HAP-1 (cell line): ENCODE data around the gene HSF2BP.

Experiments
- DNase-seq, 2 experiments: peaks; one replicate each; pipeline ENCODE4 v3.0.0-alpha.2; 2016 to 2020; ENCODE audit warnings: low spot score in 2 of 2
- H3K27me3 ChIP-seq: fragments of 250-450 bp; sonication (Bioruptor Pico); 2 replicates; pipeline ENCODE4 v1.5.1; 2020; ENCODE audit warnings: low read depth, mild to moderate bottlenecking, moderate library complexity
- H3K36me3 ChIP-seq: fragments of 250-450 bp; sonication (Bioruptor Pico); replicated peaks from 2 replicates; pipeline ENCODE4 v1.5.1; 2020; ENCODE audit warnings: mild to moderate bottlenecking
- H3K4me1 ChIP-seq: fragments of 250-450 bp; sonication (Bioruptor Pico); 2 replicates; pipeline ENCODE4 v1.5.1; 2020; ENCODE audit warnings: mild to moderate bottlenecking
- H3K4me3 ChIP-seq: fragments of 250-450 bp; sonication (Bioruptor Pico); 2 replicates; pipeline ENCODE4 v1.5.1; 2020; ENCODE audit warnings: mild to moderate bottlenecking, moderate library complexity
- H3K9me3 ChIP-seq: fragments of 250-450 bp; sonication (Bioruptor Pico); 2 replicates; pipeline ENCODE4 v1.5.1; 2020; ENCODE audit warnings: mild to moderate bottlenecking, moderate library complexity
- in situ Hi-C: fragments of 300-500 bp; cut with MboI; formaldehyde crosslinking; loops from 3 replicates; pipeline ENCODE4 v1.14.3; 2020; ENCODE audit warnings: low sequenced_read_pairs, inconsistent platforms, mixed read lengths

HSF2BP gene

DNA sequence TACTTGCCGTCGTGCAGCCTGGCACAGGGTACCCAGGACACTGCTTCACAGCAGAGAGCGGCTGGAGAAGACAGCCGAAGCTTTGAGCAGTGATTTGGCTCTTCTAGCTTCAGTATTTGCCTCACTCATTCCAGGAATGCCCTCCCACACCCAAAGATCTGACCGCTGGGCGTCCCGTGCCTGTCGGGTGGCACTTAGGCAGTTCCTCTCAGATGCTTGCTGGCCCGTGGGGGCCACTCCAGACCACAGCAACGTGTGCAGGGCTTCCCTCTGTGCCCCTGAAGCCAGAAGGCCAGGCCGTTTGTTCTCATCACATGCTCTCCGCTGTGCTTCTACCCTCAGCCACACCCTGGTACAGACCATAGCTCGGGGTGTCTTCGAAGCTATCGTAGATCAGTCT lies 17.1 kb upstream of the HSF2BP start:
- in situ Hi-C loops: no loop called here
- DNase-seq: no peak
- Histone ChIP-seq H3K4me3 (no peak overlapping the region), H3K36me3 (peaks cover 85% of the 10 kb centered on the region), H3K9me3 (no peaks in the 10 kb centered on the region), H3K27me3 (no peaks in the 10 kb centered on the region), H3K4me1 (no peaks in the 10 kb centered on the region)

DNA sequence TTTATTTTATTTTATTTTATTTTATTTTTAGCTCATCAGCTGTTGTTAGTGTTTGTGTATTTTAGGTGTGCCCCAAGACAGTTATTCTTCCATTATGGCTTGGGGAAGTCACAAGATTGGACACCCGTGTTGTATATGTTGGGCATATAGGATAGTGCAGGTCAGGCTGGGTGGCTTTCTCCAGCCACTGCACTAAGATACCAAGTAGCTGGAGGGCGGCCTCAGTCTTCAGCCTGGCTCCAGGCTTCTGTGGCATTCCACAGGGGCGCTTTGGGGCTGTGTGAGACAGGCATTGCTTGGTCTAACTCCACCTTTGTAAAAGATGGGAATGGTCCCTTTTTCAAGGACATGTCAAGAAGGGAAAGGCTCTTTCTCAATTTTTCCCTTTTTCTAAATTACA lies 16.6 kb upstream of the HSF2BP start:
- in situ Hi-C loops: no loop called here
- no peak for DNase-seq
- Histone ChIP-seq H3K36me3 (peaks cover 83% of the 10 kb centered on the region), H3K9me3 (no peaks in the 10 kb centered on the region), H3K4me1 (no peaks in the 10 kb centered on the region), H3K27me3 (no peaks in the 10 kb centered on the region), H3K4me3 (no peak overlapping the region)

DNA sequence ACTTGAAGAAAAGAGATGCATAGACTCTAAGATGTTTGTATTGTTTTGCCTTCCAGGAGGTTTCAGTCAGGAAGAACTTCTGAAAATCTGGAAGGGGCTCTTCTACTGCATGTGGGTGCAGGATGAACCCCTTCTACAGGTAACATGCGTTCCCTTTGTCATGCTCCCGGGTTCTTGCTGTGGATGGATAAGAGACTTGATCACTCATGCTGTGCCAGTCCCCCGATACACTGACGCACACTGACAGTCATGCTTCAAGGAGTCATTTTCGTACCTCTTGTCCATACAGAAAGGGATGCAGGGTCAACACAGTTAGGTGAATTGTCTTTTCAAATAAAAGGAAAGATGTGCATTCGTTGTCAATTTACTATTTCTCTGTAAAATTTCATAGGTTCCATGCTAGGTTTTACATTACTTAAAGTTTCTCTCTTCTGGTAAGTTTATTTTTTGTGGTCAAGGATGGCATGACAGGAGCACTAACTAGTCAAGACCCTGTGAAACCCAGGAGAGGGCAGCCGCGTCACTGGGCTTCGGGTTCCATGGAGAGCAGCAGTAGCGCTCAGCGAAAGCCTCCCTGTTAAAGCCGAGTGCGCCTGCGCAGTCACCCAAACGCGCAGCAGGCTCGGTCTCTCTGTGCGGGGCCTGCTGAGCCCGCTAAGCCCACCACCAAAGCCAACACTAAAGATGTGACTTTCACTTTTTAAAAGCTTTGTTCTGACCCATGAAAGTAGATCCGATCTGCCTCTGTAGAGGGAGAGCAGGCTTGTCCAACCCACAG lies 10.7 kb upstream of the HSF2BP start:
- Histone ChIP-seq H3K4me1 (no peaks in the 10 kb centered on the region), H3K4me3 (no peak overlapping the region), H3K9me3 (no peaks in the 10 kb centered on the region), H3K27me3 (no peaks in the 10 kb centered on the region), H3K36me3 (peaks cover 56% of the 10 kb centered on the region)
- in situ Hi-C loops: no loop called here
- DNase-seq: no peak

DNA sequence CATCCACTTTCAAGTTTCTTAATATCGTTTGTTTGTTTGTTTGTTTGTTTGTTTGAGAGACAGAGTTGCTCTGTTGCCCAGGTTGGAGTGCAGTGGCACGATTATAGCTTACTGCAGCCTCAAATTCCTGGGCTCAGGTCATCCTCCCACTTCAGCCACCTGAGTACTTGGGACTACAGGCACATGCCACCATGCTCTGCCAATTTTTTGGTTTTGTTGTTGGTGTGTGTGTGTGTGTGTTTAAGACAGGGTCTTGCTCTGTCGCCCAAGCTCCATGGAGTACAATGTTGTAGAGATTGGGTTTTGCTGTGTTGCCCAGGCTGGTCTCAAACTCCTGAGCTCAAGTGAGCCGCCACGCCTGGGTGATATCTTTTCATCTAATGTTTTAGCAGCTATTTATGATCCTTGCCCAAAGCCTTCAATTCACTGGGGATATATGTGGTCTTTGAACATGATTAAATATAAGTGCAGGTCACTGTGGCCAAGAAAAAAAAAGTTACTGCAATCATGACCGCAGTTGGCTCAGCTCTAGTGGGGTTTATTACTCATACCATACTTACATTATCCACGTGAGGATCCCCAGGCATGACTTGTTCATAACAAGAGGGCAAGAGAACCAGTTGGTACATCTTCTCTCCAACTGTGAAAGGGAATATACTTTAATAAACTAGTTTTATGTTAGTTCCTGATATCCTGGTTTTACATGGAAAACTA lies 8.1 kb upstream of the HSF2BP start:
- in situ Hi-C loops: no loop called here

DNA sequence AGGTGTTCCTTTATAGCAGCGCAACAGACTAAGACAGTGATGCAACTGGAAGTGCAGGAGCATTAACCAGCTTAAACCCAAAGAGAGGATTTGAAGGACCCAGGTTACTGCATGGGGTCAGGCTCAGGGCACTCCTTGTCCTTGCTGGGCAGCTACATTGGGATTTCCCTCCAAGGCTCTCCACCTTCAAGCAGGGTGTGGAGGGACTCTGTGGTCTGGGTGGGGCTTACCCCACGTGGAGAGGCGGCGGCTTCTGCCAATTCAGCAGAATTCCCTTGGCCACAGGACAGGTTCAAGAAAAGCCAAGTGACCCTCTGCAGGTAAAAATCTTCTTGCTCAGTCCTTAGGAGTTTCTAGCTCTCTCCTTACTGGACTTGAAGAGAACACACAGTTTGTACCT lies 6.6 kb upstream of the HSF2BP start:
- Histone ChIP-seq H3K27me3 (no peaks in the 10 kb centered on the region), H3K4me3 (no peak overlapping the region), H3K36me3 (peaks cover 58% of the 10 kb centered on the region), H3K9me3 (no peaks in the 10 kb centered on the region), H3K4me1 (no peaks in the 10 kb centered on the region; the same call in 1 of the 2 replicates)
- in situ Hi-C loops: no loop called here
- DNase-seq: no peak

More for the DNA sequence above, 8.1 kb upstream of the HSF2BP start:
- Histone ChIP-seq H3K4me1 (no peaks in the 10 kb centered on the region), H3K36me3 (peaks cover 58% of the 10 kb centered on the region), H3K27me3 (no peaks in the 10 kb centered on the region), H3K9me3 (no peaks in the 10 kb centered on the region), H3K4me3 (no peak overlapping the region)
- DNase-seq: no peak

DNA sequence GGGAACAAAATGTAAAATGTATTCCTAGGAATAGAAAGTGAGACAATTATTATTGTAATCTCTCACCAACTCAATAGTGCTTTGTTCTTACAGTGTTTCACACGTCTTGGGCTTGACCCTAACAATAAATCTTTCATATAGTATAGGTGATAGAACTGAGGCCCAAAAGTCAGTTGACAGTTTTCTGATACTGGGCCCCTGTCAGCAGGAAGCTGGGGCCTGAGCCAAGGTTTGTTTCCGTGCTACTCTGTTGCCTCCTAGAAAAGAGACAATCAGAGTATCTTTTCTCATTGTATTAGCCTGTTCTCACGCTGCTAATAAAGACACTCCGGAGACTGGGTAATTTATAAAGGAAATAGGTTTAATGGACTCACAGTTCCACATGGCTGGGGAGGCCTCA lies 5.1 kb upstream of the HSF2BP start:
- peaks cover 47% of the 10 kb centered on the region for H3K36me3 ChIP-seq
- H3K4me3 ChIP-seq: no peak overlapping the region
- in situ Hi-C loops: no loop called here
- H3K27me3 ChIP-seq: no peaks in the 10 kb centered on the region
- DNase-seq: no peak
- no peaks in the 10 kb centered on the region; the same call in 1 of the 2 replicates for H3K4me1 ChIP-seq
- H3K9me3 ChIP-seq: no peaks in the 10 kb centered on the region

DNA sequence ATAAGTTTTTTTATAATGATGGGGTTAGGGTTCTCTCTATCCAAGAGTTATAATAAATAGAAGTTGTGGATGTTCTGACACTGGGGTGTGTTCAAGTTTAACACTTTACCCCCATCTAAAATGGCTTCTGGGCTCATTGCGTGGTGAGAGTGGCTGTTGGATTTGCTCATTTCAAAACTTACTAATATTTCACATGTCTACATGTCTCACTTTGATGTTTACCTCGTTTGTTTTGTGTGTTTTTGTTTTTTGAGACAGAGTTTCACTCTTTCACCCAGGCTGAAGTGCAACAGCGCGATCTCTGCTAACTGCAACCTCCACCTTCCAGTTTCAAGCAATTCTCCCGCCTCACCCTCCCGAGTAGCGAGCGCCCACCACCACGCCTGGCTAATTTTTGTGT lies 3.7 kb upstream of the HSF2BP start:
- no peaks in the 10 kb centered on the region for H3K9me3 ChIP-seq
- peaks cover 47% of the 10 kb centered on the region for H3K36me3 ChIP-seq
- in situ Hi-C loops: no loop called here
- H3K27me3 ChIP-seq: no peaks in the 10 kb centered on the region
- no peak for DNase-seq
- no peak overlapping the region for H3K4me3 ChIP-seq
- H3K4me1 ChIP-seq: peaks cover 6% of the 10 kb centered on the region

DNA sequence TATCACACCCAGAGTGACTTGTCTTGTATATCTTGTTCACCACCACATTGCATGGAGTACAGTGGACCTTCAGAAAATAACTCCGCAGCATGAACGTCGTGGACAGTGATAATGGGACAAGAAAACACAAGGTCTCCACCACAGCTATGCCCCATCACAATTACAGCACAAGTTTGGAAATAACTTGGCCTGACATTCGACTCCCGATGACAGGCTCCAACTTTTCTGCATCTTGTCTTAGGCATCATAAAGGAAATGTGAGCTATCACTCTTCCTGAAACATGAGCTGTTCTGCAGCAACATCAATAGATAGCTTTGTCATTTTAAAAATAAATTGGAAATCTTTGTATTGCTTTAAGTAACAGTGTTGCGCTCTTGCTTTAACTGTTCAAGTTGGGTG lies 3.0 kb upstream of the HSF2BP start:
- DNase-seq: no peak
- Histone ChIP-seq H3K4me1 (peaks cover 6% of the 10 kb centered on the region), H3K27me3 (no peaks in the 10 kb centered on the region), H3K36me3 (peaks cover 47% of the 10 kb centered on the region), H3K4me3 (no peak overlapping the region), H3K9me3 (no peaks in the 10 kb centered on the region)
- in situ Hi-C loops: no loop called here

DNA sequence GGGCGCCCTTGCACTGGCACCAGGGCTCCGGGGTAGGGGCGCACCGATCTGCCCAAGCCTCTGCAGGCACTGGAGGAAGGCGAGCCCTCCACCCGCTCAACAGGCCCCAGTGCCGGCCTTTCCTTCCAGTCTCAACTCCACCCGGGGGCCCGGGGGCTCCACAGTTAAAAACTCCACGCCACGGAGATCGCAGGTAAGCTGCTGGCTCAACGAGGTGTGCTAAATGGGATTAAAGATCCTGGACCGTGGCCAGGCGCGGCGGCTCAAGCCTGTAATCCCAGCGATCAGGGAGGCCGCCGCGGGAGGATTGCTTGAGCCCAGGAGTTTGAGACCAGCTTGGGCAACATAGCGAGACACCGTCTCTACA lies 536 bp downstream of the HSF2BP start:
- in situ Hi-C loops: loop anchor here (10.0 kb wide), 1 partner anchor 344 kb away; no protein-coding TSS in a partner anchor
- Histone ChIP-seq H3K4me1 (peaks cover 6% of the 10 kb centered on the region), H3K36me3 (peaks cover 27% of the 10 kb centered on the region), H3K9me3 (no peaks in the 10 kb centered on the region), H3K4me3 (peak overlapping the region; percentile 84), H3K27me3 (no peaks in the 10 kb centered on the region)
- DNase-seq: no peak

DNA sequence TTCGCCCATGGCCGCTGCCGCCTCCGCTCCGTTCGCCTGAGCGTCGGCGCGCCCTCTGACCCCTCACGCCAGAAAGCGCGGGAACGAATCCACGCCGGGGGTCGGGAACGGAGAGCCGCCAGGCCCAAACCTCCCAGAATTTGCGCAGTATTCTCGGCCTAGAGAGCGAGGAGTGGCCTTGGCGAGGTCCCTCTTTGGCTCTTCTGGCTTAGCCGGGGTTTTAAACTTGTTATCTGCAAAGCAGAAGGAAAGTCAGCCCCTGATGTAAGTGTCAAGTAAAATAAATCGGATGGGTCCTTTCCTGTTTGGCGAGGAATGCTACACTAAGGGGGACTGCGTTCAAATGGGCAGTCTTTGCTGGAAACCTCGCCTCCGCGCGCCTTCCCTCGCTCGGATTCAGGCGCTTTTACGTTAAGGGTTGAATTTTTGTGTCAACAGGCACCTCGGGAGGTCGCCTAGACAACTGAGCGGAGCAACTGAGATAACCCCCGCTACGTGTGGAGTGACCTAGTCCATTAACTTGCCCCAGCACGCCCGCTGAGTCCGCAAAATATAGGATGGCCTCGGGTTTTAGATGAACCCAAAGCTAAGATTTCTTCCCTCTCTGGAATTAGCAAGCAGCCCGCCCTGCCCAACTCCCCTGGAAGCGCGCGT lies 1.1 kb downstream of the HSF2BP start:
- Histone ChIP-seq H3K4me1 (peaks cover 6% of the 10 kb centered on the region), H3K4me3 (no peak overlapping the region), H3K27me3 (no peaks in the 10 kb centered on the region), H3K9me3 (no peaks in the 10 kb centered on the region), H3K36me3 (peaks cover 22% of the 10 kb centered on the region)
- in situ Hi-C loops: loop anchor here (10.0 kb wide), 1 partner anchor 343 kb away; no protein-coding TSS in a partner anchor
- no peak for DNase-seq

DNA sequence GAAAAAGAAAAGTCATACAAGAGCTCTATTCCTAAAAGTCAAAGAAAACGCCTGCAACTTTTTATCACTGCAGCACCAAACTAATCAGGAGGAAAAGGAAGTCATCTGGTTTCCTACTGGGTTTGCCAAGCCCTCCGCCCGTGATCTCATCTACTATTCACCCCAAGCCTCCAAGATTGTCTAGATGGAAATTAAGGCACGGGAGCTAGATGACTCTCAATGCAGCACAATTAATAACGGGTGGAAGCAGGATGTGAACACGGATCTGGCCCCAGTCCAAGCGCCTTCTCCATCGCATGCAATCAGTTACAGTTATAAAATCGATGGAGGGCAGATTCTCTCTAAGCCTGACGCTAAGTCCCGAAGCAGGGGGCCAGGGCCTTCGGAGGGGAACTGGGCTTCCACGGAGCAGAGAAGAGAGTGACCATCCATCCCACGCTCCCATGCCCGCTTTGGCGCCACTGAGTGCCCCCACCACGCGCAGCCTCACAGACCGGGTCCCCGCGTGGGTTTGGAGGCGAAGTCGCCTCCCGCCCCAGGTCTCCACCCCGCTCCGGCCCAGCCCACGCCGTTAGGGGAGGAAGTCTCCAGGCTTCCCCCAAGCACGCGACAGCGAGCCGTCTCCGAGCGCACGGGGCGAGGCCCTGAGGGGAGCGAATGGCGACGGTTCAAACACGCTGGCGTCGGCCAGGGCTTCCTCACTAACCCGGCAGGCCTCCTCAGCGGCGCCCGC lies 1.8 kb downstream of the HSF2BP start:
- peaks cover 15% of the 10 kb centered on the region for H3K36me3 ChIP-seq
- peaks cover 6% of the 10 kb centered on the region for H3K4me1 ChIP-seq
- no peaks in the 10 kb centered on the region for H3K27me3 ChIP-seq
- no peak overlapping the region for H3K4me3 ChIP-seq
- in situ Hi-C loops: loop anchor here (10.0 kb wide), 1 partner anchor 343 kb away; no protein-coding TSS in a partner anchor
- no peak for DNase-seq
- H3K9me3 ChIP-seq: no peaks in the 10 kb centered on the region

DNA sequence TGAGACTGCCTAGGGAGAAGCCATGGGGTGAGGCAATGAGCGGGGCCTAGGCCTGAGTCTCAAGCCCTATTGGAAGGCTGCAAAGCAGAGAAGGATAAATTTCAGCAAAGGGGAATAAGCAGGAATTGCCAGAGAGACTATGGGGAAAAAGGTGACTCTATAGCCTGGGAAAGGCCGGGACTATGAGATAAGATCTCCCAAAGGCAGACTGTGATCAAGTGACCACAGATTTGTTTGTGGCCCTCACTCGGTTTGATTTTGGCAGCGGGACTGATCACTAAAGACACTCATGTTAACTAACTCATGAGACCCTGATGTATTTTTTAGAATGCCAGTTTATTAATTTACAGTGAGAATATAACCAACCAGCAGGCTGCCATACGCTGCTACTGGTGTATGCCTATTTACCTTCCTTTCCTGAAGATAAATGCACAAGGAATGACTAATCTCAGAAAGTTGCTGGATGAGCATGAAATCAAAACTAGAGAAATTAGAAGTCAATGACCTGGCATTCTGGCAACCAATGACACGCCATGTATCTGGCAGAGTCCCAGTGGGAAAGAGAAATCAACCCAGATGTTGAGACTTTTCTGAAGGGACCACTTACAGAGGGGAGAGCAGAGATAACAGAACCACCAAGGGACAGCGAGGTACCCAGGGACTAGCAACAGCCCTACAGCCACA lies 4.3 kb downstream of the HSF2BP start:
- no peak for DNase-seq
- H3K9me3 ChIP-seq: no peaks in the 10 kb centered on the region
- H3K4me3 ChIP-seq: no peak overlapping the region
- in situ Hi-C loops: loop anchor here (10.0 kb wide), 1 partner anchor 340 kb away; no protein-coding TSS in a partner anchor
- peaks cover 6% of the 10 kb centered on the region for H3K4me1 ChIP-seq
- peaks cover 5% of the 10 kb centered on the region for H3K36me3 ChIP-seq
- H3K27me3 ChIP-seq: no peaks in the 10 kb centered on the region

DNA sequence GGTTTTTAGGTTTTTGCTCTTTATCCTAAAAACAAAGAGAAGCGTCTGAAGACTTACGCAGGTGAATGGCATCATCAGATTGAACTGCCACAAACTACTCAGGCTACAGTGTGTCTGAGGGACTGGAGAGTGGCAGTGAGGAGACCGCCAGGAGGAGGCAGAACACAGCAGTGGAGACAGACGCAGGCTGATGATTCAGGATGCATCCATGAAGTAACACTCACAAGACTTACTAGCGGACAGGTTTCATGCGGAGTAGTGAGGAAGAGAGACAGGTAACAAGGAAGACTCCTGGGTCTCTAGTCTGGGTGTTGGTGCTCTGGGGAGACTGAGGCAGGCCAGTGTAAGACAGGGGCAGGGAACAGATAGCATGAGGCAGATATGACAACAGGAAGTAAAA lies 5.7 kb downstream of the HSF2BP start:
- H3K9me3 ChIP-seq: no peaks in the 10 kb centered on the region
- H3K27me3 ChIP-seq: no peaks in the 10 kb centered on the region
- DNase-seq: no peak
- H3K4me3 ChIP-seq: no peak overlapping the region
- no peaks in the 10 kb centered on the region for H3K4me1 ChIP-seq
- in situ Hi-C loops: loop anchor here (10.0 kb wide), 1 partner anchor 339 kb away; no protein-coding TSS in a partner anchor
- H3K36me3 ChIP-seq: no peaks in the 10 kb centered on the region
